PC-9 (cell line): Measurements from ENCODE around the gene SEZ6L. TPM values are rescaled to one million over a fixed set of nuclear protein-coding genes. Genes with fewer than 3 reads are reported as not detected.

ENCODE experiments used
- BruUV-seq: library from RNA; stranded (reverse); fragments of 400-500 nt; replicated peaks from 2 replicates; lab custom pipeline; 2021; lab: Mats Ljungman, UMichigan
- CTCF ChIA-PET: fragments of 300-600 bp; sonication (Branson Sonifier 250); formaldehyde crosslinking; loops from one replicate; lab custom pipeline; 2022; ENCODE audit warnings: antibody characterized with exemption; lab: Charles Lee
- POLR2A ChIA-PET: fragments of 300-600 bp; sonication (Branson Sonifier 250); formaldehyde crosslinking; loops from one replicate; lab custom pipeline; 2022; ENCODE audit warnings: antibody characterized with exemption; ENCODE audit not compliant: unreplicated experiment; lab: Charles Lee
- DNase-seq, 2 experiments: peaks; one replicate each; pipeline versions ENCODE4 v3.0.0 to v3.0.0-alpha.2; 2015 to 2022; ENCODE audit warnings: mixed read lengths in 1 of 2
- H2AFZ ChIP-seq: fragments of 200-600 bp; sonication (generic); 2 replicates; pipeline ENCODE4 v1.8.1; 2017; ENCODE audit warnings: antibody characterized with exemption
- H3F3A ChIP-seq: fragments of 200-600 bp; sonication (generic); 2 replicates; pipeline ENCODE4 v1.8.1; 2017; ENCODE audit warnings: antibody characterized with exemption, mild to moderate bottlenecking, low read depth; ENCODE audit not compliant: insufficient read depth
- H3K27ac ChIP-seq: fragments of 200-600 bp; sonication (generic); 2 replicates; pipeline ENCODE4 v1.6.1; 2016; ENCODE audit warnings: mixed run types
- H3K27me3 ChIP-seq: fragments of 200-600 bp; sonication (generic); 2 replicates; pipeline ENCODE4 v1.6.1; 2016; ENCODE audit warnings: low read depth, mixed run types; ENCODE audit not compliant: insufficient read depth
- H3K36me3 ChIP-seq: fragments of 200-600 bp; sonication (generic); 2 replicates; pipeline ENCODE4 v1.6.1; 2016; ENCODE audit warnings: low read depth, mixed run types
- H3K4me1 ChIP-seq: fragments of 200-600 bp; sonication (generic); replicated peaks from 2 replicates; pipeline ENCODE4 v1.6.1; 2016; ENCODE audit warnings: mixed run types; ENCODE audit not compliant: insufficient read depth
- H3K4me2 ChIP-seq: fragments of 200-600 bp; sonication (generic); 2 replicates; pipeline ENCODE4 v1.6.1; 2017; ENCODE audit warnings: mixed run types
- H3K4me3 ChIP-seq: fragments of 200-600 bp; sonication (generic); 2 replicates; pipeline ENCODE4 v1.6.1; 2016; ENCODE audit warnings: mixed run types
- H3K79me2 ChIP-seq: fragments of 200-600 bp; sonication (generic); 2 replicates; pipeline ENCODE4 v1.6.1; 2017; ENCODE audit warnings: low read depth, mixed run types
- H3K9me2 ChIP-seq: fragments of 200-600 bp; sonication (generic); 2 replicates; pipeline ENCODE4 v1.8.1; 2017; ENCODE audit warnings: mild to moderate bottlenecking; ENCODE audit not compliant: insufficient read depth
- H3K9me3 ChIP-seq: fragments of 200-600 bp; sonication (generic); 2 replicates; pipeline ENCODE4 v1.8.1; 2016; ENCODE audit warnings: low read depth; ENCODE audit not compliant: insufficient read depth
- H4K20me1 ChIP-seq: fragments of 200-600 bp; sonication (generic); 2 replicates; pipeline ENCODE4 v1.8.1; 2017; ENCODE audit not compliant: insufficient read depth
- EZH2 ChIP-seq: fragments of 200-600 bp; sonication (generic); IDR thresholded peaks from 2 replicates; pipeline ENCODE4 v1.8.0; 2017; ENCODE audit warnings: antibody characterized with exemption, low read depth
- intact Hi-C: fragments of 100-400 bp; cut with micrococcal nuclease; formaldehyde crosslinking; loops from one replicate; pipeline ENCODE4 v1.10.0; 2022; ENCODE audit not compliant: unreplicated experiment
- total RNA-seq: library from RNA; stranded (reverse); gene quantifications from 2 replicates; pipeline ENCODE4 v1.2.3, GENCODE V29; 2021
- TF ChIP-seq, protein P1 (sequence below): fragments of 200-600 bp; sonication (generic); conservative IDR thresholded peaks from 2 replicates; pipeline ENCODE4 v1.6.1; 2017; ENCODE audit warnings: mixed run types, antibody characterized with exemption, mild to moderate bottlenecking, moderate library complexity

SEZ6L gene
- total RNA-seq, 1 experiment from 2014 or later: not detected

DNA sequence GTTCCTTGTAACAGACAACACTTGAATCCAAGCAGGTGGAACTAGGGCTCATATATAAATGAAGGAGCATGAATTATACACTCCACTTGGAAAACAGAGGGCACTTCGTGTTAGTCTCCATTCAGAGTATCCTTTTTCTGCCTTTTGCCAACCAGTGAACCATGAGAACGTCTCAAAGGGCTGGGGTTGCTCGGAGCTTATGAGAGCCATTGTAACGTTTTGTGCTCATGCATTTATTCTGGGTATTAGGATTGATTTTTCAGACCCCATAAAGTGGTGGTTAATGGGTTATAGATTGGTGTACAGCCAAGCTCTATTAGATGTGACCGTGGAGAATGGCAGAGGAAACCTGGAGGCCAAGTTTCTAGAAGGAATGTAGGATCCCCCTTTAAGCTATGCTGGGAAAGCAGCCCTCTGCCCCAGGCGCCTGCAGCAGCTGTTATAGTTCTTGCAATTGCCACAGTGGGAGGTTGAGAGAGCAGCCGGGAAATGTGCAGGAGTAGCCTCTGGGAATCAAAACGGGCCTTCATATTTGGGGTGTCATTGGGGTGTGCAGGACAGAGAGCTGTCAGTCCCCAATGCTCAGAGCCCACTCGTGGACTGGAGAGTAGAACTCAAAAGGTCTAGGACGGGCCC, 205.2 kb downstream of the SEZ6L start:
- DNase-seq: no peak
- Histone ChIP-seq H3K27ac (no peak overlapping the region), H3K4me1 (no peaks in the 10 kb centered on the region), H3K4me3 (no peak overlapping the region), H2AFZ (no peak overlapping the region), H4K20me1 (no peaks in the 10 kb centered on the region), H3K79me2 (no peaks in the 10 kb centered on the region), H3K27me3 (peaks cover 75% of the 10 kb centered on the region), H3K9me3 (no peaks in the 10 kb centered on the region), H3K36me3 (no peaks in the 10 kb centered on the region), H3K9me2 (no peaks in the 10 kb centered on the region), H3F3A (no peaks in the 10 kb centered on the region), H3K4me2 (no peak overlapping the region)
- POLR2A ChIA-PET: no interaction called here
- TF ChIP-seq EZH2: no peak
- TF ChIP-seq, protein P1, sequence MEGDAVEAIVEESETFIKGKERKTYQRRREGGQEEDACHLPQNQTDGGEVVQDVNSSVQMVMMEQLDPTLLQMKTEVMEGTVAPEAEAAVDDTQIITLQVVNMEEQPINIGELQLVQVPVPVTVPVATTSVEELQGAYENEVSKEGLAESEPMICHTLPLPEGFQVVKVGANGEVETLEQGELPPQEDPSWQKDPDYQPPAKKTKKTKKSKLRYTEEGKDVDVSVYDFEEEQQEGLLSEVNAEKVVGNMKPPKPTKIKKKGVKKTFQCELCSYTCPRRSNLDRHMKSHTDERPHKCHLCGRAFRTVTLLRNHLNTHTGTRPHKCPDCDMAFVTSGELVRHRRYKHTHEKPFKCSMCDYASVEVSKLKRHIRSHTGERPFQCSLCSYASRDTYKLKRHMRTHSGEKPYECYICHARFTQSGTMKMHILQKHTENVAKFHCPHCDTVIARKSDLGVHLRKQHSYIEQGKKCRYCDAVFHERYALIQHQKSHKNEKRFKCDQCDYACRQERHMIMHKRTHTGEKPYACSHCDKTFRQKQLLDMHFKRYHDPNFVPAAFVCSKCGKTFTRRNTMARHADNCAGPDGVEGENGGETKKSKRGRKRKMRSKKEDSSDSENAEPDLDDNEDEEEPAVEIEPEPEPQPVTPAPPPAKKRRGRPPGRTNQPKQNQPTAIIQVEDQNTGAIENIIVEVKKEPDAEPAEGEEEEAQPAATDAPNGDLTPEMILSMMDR: no peak
- intact Hi-C loops: no loop called here
- no TSS peak for BruUV-seq
- CTCF ChIA-PET: interaction anchor here (0.6 kb wide), 1 partner anchor 83 kb away, joined by 14 read pairs; no protein-coding TSS in a partner anchor

- POLR2A ChIA-PET: no interaction called here
- Histone ChIP-seq H3K4me2 (no peak overlapping the region), H2AFZ (no peak overlapping the region), H3K4me1 (no peaks in the 10 kb centered on the region), H3K27ac (no peak overlapping the region), H3K27me3 (peaks cover 95% of the 10 kb centered on the region), H3K79me2 (no peaks in the 10 kb centered on the region), H4K20me1 (no peaks in the 10 kb centered on the region), H3K36me3 (no peaks in the 10 kb centered on the region), H3F3A (no peaks in the 10 kb centered on the region), H3K4me3 (no peak overlapping the region), H3K9me2 (no peaks in the 10 kb centered on the region), H3K9me3 (no peaks in the 10 kb centered on the region)
- DNase-seq: no peak
- intact Hi-C loops: no loop called here
- no peak for TF ChIP-seq EZH2
- TF ChIP-seq, protein P1: no peak
- BruUV-seq: no TSS peak
- CTCF ChIA-PET: no interaction called here
Measured at GRCh38 chr22:26377170-26377830, 208.0 kb downstream of the SEZ6L start.

GRCh38 chr22:26380072-26380830, 211.0 kb downstream of the SEZ6L start:
- TF ChIP-seq, protein P1: no peak
- no peak for TF ChIP-seq EZH2
- Histone ChIP-seq H2AFZ (no peak overlapping the region), H3F3A (no peaks in the 10 kb centered on the region), H3K79me2 (no peaks in the 10 kb centered on the region), H3K4me1 (no peaks in the 10 kb centered on the region), H3K27ac (no peak overlapping the region), H4K20me1 (no peaks in the 10 kb centered on the region), H3K4me2 (no peak overlapping the region), H3K36me3 (no peaks in the 10 kb centered on the region), H3K4me3 (no peak overlapping the region), H3K27me3 (peaks cover 95% of the 10 kb centered on the region), H3K9me2 (no peaks in the 10 kb centered on the region), H3K9me3 (no peaks in the 10 kb centered on the region)
- intact Hi-C loops: no loop called here
- BruUV-seq: no TSS peak
- POLR2A ChIA-PET: no interaction called here
- CTCF ChIA-PET: no interaction called here
- no peak for DNase-seq
